Measurements from ENCODE around the gene SCAPER.
"Not testable (repeated sequence)": the region's sequence is repeated elsewhere in the genome, so short reads cannot be mapped to it uniquely, and the experiment has no call there.

Gene SCAPER

DNA sequence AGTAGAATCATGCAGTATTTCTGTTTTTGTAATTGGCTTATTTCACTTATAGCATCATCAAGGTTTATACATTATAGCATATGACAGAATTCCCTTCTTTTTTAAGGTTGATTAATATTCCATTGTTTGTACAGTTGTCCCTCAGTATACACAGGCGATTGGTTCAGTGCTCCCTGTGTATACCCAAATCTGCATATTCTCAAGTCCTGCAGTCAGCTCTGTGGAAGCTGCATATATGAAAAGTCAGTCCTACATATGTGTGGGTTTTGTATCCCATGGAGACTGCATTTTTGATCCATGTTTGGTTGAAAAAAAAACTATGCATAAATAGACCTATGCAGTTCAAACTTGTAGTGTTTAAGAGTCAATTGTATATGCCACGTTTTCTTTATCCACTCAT lies 440.9 kb downstream of the SCAPER start:
- no peak for DNase-seq

DNA sequence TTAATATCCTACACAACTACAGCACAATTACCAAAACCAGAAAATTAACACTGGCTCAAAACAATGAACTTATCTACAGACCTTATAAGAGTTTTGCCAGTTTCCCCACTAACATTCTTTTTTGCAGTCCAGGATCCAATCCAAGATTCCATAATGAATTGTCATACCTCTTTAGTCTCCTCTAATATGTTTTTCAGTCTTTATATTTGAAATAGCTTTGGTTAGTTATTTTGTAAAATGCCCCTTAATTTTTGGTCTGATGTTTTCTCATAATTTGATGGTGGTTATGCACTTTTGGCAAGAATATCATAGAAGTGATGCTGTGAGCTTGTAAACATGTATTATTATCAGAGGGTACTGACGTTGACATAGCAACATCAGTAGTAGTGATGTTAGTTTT lies 444.3 kb downstream of the SCAPER start:
- DNase-seq: no peak

DNA sequence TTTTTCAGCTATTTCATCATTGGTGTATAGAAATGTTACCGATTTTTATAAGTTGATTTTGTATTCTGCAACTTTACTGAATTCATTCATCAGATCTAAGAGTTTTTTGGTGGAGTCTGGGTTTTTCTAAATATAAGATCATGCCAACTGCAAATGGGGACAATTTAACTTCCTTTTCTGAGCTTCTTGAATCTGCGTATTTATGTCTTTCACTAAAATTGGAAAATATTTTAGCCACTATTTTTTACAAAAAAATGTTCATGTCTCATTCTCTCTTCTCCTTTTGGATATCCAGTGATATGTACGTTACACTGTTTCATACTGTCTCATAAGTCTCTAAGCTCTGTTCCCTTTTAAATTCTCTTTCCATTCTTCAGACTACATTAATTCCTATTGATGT lies 444.8 kb downstream of the SCAPER start:
- DNase-seq: no peak

DNA sequence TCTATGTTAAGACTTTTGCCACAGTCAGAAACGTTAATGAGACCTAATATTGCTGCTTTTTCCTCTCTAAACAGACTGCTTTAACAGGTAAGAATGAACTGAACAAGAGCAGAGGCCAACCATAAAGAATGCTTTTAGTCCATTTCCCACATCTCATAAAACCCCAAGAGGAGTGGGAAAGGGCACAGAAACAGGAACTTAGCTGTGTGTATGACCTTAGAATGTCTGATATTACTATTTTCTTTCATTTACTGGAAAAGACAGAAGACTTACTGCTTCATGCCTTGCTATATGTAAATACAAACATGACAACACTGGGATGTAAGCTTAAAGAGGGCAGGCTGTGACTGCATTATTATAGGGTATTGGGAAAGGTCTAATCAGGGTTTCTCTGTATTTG lies 453.6 kb downstream of the SCAPER start:
- no peak for DNase-seq

DNA sequence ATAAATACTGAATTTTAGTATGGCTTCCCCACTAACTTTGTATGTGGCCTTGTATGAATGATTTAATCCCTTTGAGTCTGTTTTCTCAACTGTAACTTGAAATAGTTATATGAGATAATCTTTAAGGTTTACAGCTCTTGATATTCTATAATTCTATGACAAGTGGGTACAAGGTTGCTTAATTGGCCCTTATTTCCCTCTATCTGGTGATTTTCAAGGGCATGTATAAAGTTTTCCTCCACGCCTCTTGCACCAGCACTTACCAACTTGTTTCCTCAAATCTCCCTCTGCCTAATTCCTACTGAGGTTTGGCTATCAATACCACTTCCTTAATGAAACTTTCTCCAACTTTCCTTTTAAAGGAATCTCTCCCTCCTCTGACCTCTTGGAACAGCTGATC lies 455.7 kb downstream of the SCAPER start:
- no peak for DNase-seq

DNA sequence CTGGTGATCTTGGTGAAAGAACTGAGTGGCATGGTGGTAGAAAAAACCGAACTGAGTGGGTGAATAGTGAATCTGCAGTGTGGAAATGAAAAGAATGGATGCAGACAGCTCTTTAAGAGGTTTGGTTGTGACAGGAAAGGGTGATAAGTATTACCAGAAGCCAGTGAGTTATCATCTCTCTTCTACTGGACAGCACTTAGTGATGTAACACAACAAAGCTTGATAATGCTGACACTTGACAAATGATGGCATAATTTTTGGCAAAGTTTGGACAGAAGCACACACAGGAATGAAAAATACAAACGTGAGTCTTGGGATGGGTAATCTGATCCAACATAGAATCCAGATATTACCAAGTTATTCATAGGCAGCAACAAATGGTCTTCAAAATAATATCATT lies 456.4 kb downstream of the SCAPER start:
- DNase-seq: no peak

DNA sequence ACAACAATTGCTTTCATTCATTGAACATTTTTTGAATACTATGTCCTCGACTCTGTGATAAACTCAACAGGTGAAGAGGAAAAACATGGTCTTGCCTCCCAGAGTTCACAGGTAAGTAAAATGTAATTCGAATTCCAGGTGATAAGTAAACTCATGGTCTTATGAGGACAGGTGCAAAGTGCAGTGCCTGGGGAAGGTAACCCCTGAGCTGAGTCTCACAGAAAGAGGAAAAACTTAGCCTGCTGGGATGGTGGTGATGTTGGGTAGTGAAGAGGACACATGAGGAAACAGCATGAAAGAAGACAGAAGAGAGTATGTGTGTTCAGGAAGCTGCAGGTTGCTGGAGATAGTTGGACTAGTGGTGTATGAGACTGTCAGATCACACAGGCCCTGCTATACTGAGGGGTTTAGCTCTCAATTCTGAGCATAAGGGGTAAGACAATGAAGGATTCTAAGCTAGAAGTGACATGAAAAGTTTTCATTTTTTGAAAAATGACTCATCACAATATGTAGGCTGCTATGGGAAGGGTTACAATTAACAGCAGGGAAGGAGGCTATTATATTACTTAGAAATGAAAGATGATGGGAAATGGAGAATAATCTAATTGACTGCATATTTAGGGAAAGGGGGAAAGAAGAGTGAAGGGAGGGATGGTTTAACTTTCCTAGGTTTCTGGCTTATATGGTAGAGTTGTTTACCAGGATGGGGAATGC lies 457.3 kb downstream of the SCAPER start:
- DNase-seq: no peak

DNA sequence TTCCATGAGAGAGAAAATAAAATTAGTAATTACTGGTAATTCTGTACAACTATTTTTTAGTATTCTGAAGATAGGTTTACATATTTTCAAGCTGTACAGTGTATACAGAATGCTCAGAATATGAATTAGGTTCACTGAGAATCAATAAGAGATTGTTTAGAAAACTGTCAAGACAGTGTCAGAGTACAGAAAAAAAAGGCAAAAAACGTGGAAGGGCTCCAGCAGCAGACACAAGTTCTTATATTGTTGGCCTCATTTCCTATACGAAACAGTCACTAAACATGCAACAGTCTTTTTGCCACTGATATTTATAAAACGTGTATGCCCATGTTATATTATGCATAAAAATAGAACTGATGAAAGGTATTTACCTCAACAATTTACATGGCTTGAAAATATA lies 464.7 kb downstream of the SCAPER start:
- no peak for DNase-seq

DNA sequence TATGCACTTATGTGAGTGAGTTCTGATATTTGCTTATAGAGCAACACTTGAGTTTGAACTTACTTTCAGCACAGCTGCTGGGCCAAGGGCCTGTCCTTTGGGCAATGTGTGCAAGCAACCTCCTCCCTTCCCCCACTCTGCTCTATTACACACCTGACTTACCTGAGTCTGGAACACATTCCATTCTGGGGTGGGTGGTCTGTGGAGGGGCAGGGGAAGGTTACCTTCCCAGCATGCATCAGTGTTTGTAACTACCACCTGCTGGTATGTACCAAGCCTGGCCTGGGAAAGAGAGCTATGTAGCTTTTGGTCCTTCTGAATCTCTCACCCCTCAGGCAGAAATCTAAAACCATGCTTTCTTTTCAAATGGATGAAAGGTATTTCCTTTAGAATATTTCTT lies 465.6 kb downstream of the SCAPER start:
- no peak for DNase-seq

DNA sequence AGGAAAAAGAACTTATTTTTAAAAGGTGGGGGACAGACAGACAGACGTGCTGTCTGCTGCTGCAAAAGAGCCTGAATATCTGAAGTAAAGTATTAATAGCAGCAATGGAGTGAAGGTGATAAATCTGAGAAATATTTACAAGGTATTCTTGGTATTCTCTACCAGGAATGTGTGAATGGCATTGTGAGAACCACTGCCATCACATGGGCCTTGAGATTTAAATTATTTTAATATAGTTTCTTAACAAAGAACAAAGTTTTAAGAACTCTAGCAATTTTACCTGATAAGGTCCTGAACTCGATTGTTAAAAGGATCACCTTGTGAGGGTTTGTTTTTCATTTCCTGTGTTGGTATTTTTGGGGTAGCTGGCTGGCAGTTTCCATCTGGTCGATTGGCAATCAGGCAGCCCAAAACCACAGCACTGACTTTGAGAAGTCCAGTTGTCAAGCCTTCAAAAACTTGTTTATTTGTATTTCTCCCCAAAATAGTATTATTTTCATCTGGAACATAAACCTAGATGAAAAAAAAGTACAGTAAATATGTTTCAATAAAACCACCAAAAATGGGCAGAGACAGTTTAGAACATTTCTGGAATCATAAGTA lies 471.2 kb downstream of the SCAPER start:
- no peak for DNase-seq

DNA sequence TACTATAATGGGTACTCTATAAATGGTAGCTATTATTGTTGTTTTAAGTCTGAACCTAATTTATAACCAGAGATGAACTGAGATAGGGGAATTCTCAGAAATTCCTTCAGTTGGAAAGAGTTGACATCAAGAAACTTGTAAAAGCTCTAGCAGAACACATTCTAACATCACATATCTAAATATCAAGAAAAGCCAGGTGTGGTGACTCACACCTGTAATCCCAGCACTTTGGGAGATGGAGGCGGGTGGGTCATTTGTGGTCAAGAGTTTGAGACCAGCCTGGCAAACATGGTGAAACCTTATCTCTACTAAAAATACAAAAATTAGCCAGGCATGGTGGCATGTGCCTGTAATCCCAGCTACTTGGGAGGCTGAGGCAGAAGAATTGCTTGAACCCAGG lies 472.1 kb downstream of the SCAPER start:
- DNase-seq: not testable (repeated sequence)

DNA sequence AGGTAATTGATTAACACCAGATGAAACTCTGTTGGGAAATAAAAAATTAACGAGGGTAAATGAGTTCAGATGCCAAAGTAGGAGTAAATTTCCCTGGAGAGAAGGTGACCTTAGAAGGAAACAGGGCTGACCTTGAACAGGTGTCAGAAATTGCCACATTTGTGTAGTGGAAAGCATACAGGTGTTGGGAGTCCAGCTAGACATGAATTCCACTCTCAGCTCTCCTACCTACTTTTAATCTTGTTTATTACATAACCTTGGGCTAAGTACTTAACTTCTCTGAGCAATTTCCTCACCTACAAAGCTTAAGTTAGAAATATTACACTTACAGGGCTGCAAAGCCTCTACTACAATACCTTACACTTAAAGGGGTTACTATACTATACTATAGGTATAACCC lies 472.5 kb downstream of the SCAPER start:
- DNase-seq: no peak

DNA sequence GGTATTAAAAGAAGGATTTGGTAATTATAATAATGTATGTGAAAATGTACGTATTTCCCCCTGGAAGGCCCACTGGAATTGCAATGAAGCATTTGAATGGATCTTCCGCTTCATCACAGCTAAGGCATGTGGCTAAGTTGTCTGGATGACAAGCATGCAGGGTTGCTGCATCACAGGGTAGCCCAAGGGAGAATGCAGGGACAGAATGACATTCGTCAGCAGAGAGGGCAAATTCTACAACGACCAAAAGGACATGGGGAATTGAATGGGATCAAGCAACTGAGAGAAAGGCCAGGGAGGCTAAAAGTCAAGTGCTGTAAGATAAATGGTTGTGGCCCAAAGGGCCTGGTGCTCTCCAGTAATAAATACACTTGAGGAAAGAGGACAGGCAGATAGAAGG lies 473.2 kb downstream of the SCAPER start:
- DNase-seq: no peak

DNA sequence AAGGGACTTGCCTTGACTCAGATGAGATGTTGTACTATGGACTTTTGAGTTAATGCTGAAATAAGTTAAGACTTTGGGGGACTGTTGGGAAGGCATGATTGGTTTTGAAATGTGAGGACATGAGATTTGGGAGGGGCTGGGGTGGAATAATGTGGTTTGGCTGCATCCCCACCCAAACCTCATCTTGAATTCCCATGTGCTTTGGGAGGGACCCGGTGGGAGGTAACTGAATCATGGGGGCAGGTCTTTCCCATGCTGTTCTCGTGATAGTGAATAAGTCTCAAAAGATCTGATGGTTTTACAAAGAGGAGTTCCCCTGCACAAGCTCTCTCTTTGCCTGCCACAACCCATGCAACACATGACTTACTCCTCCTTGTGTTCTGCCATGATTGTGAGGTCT lies 474.4 kb downstream of the SCAPER start:
- not testable (repeated sequence) for DNase-seq

DNA sequence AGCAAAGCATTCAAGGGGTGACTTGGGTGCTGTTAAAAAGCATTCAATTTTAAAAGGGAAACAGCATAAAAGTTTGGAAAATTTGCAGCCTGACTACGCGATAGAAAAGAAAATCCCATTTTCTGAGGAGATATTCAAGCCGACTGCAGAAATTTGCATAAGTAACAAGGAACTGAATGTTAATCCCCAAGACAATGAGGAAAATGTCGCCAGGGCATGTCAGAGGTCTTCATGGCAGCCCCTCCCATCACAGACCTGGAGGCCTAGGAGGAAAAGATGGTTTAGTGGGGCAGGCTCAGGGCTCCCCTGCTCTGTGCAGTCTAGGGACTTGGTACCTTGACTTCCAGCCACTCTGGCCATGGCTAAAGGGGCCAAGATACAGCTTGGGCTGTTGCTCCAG lies 475.5 kb downstream of the SCAPER start:
- DNase-seq: no peak

DNA sequence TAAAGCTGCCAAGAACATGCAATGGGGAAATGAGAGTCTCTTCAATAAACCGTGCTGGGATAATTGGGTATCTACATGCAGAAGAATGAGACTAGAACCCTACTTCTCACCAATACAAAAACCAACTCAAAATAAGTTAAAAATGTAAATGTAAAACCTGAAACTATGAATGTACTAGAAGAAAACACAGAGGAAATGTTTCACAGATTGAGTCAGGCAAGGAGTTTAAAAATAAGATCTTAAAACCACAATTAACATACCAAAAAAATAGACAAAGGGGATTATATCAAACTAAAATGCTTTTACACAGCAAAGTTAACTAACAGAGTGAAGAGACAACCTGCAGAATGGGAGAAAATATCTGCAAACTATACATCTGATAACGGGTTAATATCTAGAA lies 478.2 kb downstream of the SCAPER start:
- DNase-seq: no peak

DNA sequence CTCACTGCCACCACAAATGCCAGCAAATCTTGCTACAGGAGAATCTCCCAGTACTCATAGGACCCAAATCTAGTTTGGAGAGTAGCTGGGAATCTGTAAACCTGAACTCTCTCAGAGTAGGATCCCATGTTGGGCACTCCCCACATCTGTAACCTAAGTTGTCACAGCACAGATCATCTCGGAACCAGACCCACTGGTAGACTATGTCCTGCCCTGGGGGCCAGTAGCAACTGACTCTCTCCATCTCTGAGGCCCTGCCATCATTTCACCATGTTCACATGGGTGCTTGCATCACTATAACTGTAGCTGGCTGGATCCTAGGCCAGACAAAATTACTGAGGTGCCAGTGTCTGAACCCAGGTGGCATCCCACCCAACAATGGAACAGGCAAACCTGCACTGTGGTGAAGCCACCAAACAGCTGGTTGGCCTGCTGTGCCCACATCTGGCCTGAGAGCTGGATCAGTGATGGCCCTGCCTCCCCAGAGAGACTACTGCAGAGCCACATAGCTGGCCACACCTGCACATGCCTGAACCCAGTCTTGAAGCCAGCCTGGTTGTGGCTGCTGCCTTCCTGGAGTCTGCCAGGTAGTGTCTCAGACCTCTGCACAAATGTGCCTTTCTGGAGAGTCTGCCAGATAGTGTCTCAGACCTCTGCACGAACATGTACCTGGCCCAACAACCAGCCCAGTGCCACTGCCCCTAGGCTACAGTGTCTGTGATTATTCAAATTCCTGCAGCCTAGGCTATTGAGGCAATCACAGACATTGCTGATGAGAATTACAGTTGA lies 486.6 kb downstream of the SCAPER start:
- no peak for DNase-seq

DNA sequence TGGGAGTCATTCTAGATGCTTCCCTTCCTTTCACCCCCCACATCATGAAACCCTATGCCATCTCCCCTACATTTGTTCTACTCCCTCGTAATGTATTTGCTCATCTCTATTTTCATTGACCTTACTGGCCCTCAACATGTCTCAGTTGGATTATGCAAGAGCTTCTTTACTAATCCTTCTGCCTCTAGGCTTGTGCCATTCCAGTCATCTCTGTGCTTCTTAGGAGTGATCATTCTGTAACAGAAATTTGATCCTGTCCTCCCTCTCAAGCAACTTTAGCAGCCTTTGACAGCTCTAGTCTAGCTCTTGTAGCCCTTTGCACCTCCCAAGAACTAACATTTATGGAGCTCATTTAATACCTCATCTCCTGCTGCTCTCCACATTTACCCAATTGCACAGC lies 503.9 kb downstream of the SCAPER start:
- no peak for DNase-seq

DNA sequence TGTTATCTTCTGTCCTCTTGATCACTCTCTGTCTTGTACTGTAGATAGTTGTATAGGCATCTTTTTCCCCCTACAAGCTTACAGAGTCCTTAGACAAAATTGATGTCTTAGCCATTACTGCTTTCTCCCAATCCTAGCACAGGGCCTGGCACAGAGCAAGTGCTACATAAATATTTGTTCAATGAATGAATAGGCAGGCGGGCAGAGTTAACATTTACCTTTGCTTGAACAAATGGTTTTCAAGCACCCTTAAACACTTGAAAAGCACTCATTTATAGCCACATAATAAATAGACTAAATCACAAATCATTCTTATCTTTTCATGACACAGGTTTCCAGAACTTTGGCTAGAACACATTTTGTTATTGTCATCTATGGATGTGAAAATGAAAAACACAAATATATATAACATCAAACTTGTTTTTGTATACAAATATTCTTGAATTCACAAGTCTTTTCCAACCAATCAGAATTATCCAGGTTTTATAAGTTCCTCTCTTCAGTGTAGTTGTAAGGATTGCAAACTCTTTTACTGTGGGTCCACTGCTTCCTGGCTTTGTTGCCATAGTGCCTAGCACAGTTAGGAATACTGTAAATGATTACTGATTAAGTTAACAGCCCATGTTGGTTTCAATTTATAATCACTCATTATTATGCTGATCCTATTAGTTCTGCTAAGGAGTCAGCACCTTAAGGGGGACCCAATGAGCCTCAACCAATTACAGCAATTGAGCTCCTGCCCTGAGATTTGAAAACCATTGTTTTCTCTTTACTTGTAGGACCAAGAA lies 506.6 kb downstream of the SCAPER start:
- no peak for DNase-seq

DNA sequence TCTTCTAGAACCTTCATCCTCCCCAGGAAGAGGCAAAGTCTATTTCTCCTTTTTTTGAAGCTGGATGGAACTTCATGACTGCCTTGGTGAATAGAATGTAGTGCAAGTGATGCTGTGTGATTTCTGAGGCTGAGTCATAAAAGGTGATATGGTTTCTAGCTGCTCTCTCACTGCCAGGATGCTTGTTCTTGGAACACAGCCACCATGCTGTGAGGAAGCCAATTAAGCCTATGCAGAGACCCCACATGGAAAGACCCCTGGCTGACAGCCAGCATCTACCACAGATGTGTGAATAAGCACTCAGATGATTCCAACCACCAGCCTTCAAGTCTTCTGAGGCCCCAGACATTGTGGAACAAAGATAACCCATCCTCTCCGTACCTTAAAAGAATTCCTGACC lies 511.5 kb downstream of the SCAPER start:
- no peak for DNase-seq

DNA sequence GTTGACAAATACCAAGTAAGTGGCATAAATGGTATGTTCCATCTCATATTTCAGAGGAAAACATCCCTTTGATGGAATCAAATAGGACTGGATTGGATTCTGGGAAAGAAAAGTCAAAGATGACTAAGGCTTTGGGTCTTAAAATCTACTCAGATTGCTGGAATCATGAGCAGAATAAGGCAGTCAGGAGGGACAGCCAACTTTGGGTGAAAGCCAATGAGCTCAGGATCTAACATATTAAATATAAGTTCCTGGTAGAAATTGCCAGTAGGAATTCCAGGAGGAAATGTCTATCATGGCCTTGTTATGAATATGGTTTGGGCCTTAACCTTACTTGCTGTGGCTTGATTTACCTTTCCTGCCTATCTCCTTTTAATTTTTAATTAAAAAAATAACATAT lies 513.3 kb downstream of the SCAPER start:
- DNase-seq: no peak

DNA sequence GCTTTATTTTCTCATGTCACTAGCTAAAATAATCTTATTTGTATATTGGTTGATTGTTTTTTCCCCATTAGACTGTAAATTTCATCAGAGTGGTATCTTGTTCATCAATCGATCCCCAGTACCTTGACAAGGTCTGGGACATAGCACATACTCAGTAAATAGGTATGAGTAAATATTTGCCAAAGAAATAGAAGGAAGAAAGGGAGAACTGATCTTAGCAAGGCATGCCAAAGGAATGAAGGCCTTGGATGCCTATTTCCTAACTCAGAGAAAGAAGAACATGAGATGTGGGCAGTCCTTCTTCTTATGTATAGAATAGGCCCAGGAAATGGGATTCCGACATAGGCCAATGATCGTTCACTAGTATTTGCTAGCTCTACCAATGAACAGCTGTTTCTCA lies 513.8 kb downstream of the SCAPER start:
- no peak for DNase-seq

DNA sequence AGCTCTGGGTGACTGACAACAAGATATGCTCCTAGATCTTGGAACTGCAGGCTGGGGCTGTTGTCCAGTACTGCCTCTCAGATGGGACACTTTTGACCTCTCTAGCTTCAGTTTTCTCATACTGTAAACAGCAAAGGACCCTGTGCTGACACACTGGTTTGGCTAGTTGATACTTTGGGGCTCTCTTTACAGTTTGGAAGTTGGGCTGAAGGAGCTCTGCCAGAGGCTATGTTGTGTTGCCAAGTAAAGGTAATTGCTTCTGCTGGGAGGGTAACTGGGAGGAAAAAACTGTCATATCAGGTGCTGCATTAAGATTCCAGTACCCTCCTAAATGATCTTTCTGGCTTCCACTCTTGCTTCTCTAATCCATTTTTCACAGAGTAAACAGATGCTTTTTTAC lies 514.6 kb downstream of the SCAPER start:
- DNase-seq: no peak

DNA sequence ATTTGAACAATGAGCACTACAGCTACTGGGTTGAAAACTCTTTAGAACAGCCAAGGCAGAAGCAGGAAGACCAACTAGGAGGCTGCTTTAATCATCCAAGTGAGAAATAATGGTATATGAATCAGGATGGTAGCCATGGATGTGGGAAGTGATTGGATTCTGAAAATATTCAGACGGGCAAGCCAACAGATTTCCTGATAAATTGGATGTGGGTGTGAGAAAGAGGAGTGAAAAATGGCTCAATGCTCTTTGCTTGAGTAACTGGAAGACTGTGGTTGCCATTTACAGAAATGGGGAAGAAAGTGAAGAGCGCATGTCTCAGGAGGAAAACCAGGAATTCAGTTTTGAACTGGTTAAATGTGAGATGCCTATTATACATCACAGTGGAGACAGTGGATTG lies 518.2 kb downstream of the SCAPER start:
- no peak for DNase-seq

All from bone marrow (tissue), 2 donors.